ENCODE results near the gene DYNLT4. TPM values are rescaled to one million over a fixed set of nuclear protein-coding genes. Genes with fewer than 3 reads are reported as not detected.
"Not testable (repeated sequence)": the region's sequence is repeated elsewhere in the genome, so short reads cannot be mapped to it uniquely, and the experiment has no call there.

DYNLT4 gene
- total and polyA plus RNA-seq, 8 donors: 0.38 to 25.5 (median 2.5) TPM; not detected in 4

GRCh38 chr1:44819196-44819607, 12.1 kb upstream of the DYNLT4 start:
- Histone ChIP-seq H3K4me1 (peaks cover 15 to 40% (median 29%) of the 10 kb centered on the region in 4 donors), H3K36me3 (no peaks in the 10 kb centered on the region), H3K4me3 (peak overlapping the region; percentile 46 to 58 (median 51)), H3K27me3 (no peaks in the 10 kb centered on the region), H3K27ac (peak overlapping the region; percentile 89 to 96 (median 91)), H3K9me3 (no peaks in the 10 kb centered on the region)
- no peak for TF ChIP-seq POLR2AphosphoS5 (IDR thresholded peaks at IDR 0.05)
- no peak for TF ChIP-seq CTCF (IDR thresholded peaks at IDR 0.05)
- TF ChIP-seq EP300 (IDR thresholded peaks at IDR 0.05): no peak
- no peak for TF ChIP-seq POLR2A (IDR thresholded peaks at IDR 0.05)
- DNase-seq: peak in 1 of 2 donors; percentile 55
- intact Hi-C loops (cut with DNase I; ENCODE audit: low total_unique reads): no loop called here
- WGBS, 5 donors: 0 to 4% (median 0%) methylated on average over 13 of the region's 13 CpGs

GRCh38 chr1:44817771-44818495, 10.8 kb upstream of the DYNLT4 start:
- DNase-seq: no peak
- intact Hi-C loops (cut with DNase I; ENCODE audit: low total_unique reads): no loop called here
- TF ChIP-seq POLR2A (IDR thresholded peaks at IDR 0.05) (no peak), CTCF (IDR thresholded peaks at IDR 0.05) (no peak), EP300 (IDR thresholded peaks at IDR 0.05) (no peak), POLR2AphosphoS5 (IDR thresholded peaks at IDR 0.05) (no peak)
- no peaks in the 10 kb centered on the region for H3K27me3 ChIP-seq
- WGBS, 5 donors: 93 to 96% (median 95%) methylated on average over 11 of the region's 11 CpGs
- no peaks in the 10 kb centered on the region for H3K36me3 ChIP-seq
- H3K4me3 ChIP-seq: no peak overlapping the region
- H3K27ac ChIP-seq: peak overlapping the region in 1 of 5 donors; percentile 96
- peaks cover 21 to 50% (median 36%) of the 10 kb centered on the region in 4 donors for H3K4me1 ChIP-seq
- no peaks in the 10 kb centered on the region for H3K9me3 ChIP-seq

GRCh38 chr1:44817307-44817706, 10.2 kb upstream of the DYNLT4 start:
- Histone ChIP-seq H3K4me3 (no peak overlapping the region), H3K27ac (no peak overlapping the region), H3K4me1 (peaks cover 25 to 57% (median 42%) of the 10 kb centered on the region in 4 donors), H3K27me3 (no peaks in the 10 kb centered on the region), H3K9me3 (no peaks in the 10 kb centered on the region), H3K36me3 (no peaks in the 10 kb centered on the region)
- 73 to 86% (median 77%) methylated on average over 2 of the region's 2 CpGs for WGBS, 5 donors
- intact Hi-C loops (cut with DNase I; ENCODE audit: low total_unique reads): no loop called here
- no peak for DNase-seq
- no peak for TF ChIP-seq CTCF (IDR thresholded peaks at IDR 0.05)
- no peak for TF ChIP-seq POLR2AphosphoS5 (IDR thresholded peaks at IDR 0.05)
- TF ChIP-seq EP300 (IDR thresholded peaks at IDR 0.05): no peak
- no peak for TF ChIP-seq POLR2A (IDR thresholded peaks at IDR 0.05)

- H3K27me3 ChIP-seq; H3K9me3 ChIP-seq; H3K4me3 ChIP-seq; DNase-seq; H3K27ac ChIP-seq; intact Hi-C loops (cut with DNase I; ENCODE audit: low total_unique reads); H3K36me3 ChIP-seq: not testable (repeated sequence)
- WGBS, 5 donors: 86 to 95% (median 92%) methylated on average over 9 of the region's 9 CpGs
- H3K4me1 ChIP-seq: peaks cover 30 to 66% (median 49%) of the 10 kb centered on the region in 4 donors
Measured at GRCh38 chr1:44815926-44816325, 8.8 kb upstream of the DYNLT4 start.
